Brain microvascular endothelial cell (primary cell): ENCODE data around the gene AGMAT.

ENCODE experiments used
- DNase-seq: peaks from one replicate; pipeline ENCODE4 v3.0.0-alpha.2; 2020
- H3K27ac ChIP-seq: fragments of 250-450 bp; sonication (Bioruptor Pico); 2 replicates; pipeline ENCODE4 v1.5.1; 2020; ENCODE audit warnings: mild to moderate bottlenecking, moderate library complexity
- H3K27me3 ChIP-seq: fragments of 250-450 bp; sonication (Bioruptor Pico); replicated peaks from 2 replicates; pipeline ENCODE4 v1.5.1; 2020; ENCODE audit warnings: mild to moderate bottlenecking
- H3K36me3 ChIP-seq: fragments of 250-450 bp; sonication (Bioruptor Pico); replicated peaks from 2 replicates; pipeline ENCODE4 v1.5.1; 2020; ENCODE audit warnings: mild to moderate bottlenecking
- H3K4me3 ChIP-seq: 2 replicates; pipeline ENCODE4 v1.5.1; 2011; ENCODE audit warnings: low read depth, mild to moderate bottlenecking, control low read depth, low read length, moderate library complexity
- CTCF ChIP-seq: IDR thresholded peaks from 2 replicates; pipeline ENCODE4 v1.5.1; 2011; ENCODE audit warnings: low read depth, mild to moderate bottlenecking, moderate library complexity, low read length, control low read depth, inconsistent platforms; ENCODE audit errors: missing control alignments
- in situ Hi-C: cut with HindIII; loops from 2 replicates; pipeline ENCODE4 v1.10.0; 2017; ENCODE audit warnings: low sequenced_read_pairs, low pct_ligation_motif_present

Gene AGMAT, protein sequence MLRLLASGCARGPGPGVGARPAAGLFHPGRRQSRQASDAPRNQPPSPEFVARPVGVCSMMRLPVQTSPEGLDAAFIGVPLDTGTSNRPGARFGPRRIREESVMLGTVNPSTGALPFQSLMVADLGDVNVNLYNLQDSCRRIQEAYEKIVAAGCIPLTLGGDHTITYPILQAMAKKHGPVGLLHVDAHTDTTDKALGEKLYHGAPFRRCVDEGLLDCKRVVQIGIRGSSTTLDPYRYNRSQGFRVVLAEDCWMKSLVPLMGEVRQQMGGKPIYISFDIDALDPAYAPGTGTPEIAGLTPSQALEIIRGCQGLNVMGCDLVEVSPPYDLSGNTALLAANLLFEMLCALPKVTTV

GRCh38 chr1:15584489-15585363 lies at the start of gene AGMAT:
AGMAT (minus strand) TSS chr1:15585051; CDS start chr1:15584967, 84 bp downstream.
- Histone ChIP-seq H3K27ac (no peak within 1 kb of the TSS), H3K4me3 (peak within 1 kb of the TSS; percentile 60), H3K27me3 (no peaks in the 10 kb centered on the region), H3K36me3 (no peaks in the 10 kb centered on the region)
- DNase-seq: peak; percentile 17
- TF ChIP-seq CTCF: peak; percentile 66
- in situ Hi-C loops: no loop called here

DNA sequence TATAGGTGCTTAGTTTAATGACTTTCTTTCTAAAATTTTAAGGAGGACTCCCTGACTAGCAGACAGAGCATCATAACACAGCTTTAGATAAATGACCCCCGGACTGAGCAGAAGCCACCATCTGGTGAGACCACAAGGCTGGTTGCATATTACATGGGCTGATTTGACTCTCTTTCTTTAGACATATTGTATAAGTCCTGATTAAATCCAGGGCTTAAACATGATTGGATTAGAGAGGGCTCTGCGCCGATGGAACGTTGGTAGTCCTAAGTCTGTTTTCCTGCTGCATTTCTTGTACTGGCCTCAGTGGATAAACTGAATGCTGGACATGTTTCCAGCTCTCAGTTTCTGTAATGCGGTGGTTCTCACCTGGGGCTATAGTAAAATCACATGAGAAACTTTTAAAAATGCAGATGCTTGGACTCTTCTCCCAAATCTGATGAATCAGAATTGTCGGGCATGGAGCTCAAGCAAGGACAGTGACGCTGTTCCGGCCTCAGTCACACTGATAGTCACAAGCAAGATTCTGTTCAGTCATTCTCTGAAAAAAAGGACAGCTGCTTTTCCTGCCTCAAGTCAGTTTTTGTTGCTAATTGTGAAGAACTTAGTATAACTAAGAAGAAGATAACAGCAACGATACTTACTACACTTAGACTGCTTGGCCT lies 49.0 kb upstream of the AGMAT start:
- no peak for TF ChIP-seq CTCF
- H3K4me3 ChIP-seq: no peak overlapping the region
- peaks cover 49% of the 10 kb centered on the region for H3K36me3 ChIP-seq
- no peaks in the 10 kb centered on the region for H3K27me3 ChIP-seq
- in situ Hi-C loops: no loop called here
- H3K27ac ChIP-seq: no peak overlapping the region
- no peak for DNase-seq

DNA sequence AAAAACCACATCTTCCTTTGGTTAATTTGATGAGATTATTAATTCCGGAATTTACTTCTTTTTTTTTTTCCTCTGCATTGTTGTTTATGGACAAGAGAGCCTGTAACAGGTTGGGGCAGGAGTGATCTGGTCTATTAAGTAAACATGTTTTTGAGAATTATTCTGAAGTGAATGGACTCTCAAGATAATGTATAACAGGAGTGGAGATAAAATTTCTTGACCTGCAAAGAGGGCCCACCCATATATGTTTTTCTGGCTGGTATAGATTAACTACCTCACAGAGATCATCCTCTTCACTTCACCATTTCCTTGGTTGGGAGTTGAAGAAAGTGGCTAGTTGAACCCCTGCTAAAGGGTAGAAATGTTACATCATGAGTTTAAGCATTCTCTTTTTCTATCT lies 43.2 kb upstream of the AGMAT start:
- H3K4me3 ChIP-seq: no peak overlapping the region
- TF ChIP-seq CTCF: no peak
- no peaks in the 10 kb centered on the region for H3K27me3 ChIP-seq
- in situ Hi-C loops: no loop called here
- no peak for DNase-seq
- peaks cover 22% of the 10 kb centered on the region for H3K36me3 ChIP-seq
- no peak overlapping the region for H3K27ac ChIP-seq

DNA sequence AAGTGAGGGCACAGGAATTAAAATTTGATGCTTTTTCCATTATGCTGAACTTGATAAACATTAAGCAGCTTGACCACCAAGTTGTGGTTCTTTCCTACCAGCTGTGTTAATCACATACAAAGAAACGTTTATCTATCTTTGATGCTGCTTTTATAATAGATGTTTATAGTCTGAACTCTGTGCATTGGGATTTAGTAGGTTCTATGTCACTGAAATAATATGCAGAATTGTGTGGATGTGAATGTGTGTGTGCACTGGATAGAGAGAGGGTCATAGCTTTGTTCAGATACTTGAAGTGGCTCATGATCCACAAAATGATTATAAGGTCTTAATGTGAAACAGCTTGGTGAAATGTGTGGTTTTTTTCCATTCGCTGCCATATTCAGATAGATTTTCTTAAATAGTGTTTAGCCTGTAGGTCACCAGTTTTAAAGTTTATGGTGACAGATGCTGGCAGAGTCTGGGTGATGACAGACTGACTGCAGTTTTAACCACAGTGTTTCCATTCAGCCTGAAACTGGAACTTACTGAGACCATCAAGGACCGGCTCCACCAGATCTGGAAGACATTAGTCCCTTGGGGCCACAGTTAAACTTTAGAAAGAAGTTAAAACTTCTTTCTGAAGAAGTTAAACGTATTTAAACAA lies 42.6 kb upstream of the AGMAT start:
- Histone ChIP-seq H3K27ac (no peak overlapping the region), H3K36me3 (peaks cover 22% of the 10 kb centered on the region), H3K4me3 (no peak overlapping the region), H3K27me3 (no peaks in the 10 kb centered on the region)
- DNase-seq: no peak
- no peak for TF ChIP-seq CTCF
- in situ Hi-C loops: no loop called here

DNA sequence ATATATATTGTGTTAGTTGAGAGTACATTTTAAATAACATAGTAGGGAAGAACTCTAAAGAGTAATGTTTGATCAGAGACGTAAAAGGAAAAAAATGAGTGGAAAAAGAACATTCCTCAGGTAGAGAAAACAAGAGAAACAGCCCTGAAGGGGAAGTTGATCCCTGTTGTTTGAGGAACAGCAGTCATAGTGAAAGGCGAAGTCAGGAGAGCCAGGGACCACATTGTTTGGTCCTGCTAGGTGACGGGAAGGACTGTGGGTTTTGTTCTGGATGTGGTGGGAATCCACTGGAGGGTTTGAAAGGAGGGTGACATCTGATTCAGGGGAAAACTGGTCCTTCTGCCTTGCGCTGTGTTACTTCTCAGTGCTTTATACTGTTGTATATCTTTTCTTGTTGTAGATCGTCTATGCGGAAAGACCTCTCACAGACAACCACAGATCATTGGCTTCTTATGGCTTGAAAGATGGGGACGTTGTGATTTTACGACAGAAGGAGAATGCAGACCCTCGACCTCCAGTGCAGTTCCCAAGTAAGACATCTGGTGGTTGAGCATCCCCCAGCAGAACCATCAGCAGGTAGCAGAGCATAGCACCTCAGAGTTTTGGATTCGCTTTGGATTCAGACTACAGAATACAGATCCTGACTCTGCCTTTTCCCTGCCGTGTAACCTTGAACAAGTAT lies 41.6 kb upstream of the AGMAT start:
- Histone ChIP-seq H3K27ac (no peak overlapping the region), H3K4me3 (no peak overlapping the region), H3K27me3 (no peaks in the 10 kb centered on the region), H3K36me3 (peaks cover 19% of the 10 kb centered on the region)
- in situ Hi-C loops: no loop called here
- no peak for DNase-seq
- TF ChIP-seq CTCF: no peak
